ENCODE results near the gene CEP95.

DNA sequence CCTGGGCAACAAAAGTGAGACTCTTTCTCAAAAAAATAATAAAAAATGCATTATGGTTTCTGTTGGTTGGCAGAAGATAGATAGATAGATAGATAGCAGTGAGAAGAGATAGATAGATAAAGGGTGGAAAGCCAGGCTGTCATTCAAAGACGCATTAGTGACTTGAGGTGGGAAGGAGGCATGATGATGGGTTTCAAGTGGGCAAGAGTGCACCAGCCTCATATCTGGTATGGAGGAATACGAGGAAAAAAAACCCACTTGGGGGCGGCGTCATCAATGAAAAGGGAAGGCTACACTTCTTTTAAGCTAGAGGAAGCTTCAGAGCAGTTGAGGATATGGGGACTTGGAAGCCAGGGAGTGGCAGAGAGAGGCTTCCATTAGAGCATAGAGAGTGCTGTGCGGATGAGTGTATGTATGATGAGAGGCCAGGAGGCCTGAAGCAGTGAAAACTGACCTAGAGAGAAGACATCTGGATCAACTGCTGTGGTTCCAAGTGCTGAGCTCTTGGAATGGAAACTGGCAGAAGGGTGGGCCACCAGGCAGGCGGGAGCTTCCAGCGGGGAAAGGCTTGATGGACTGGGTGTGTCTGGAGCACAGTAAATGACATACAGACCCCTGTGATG lies 31.8 kb downstream of the CEP95 start:
- TF ChIP-seq, protein P1, sequence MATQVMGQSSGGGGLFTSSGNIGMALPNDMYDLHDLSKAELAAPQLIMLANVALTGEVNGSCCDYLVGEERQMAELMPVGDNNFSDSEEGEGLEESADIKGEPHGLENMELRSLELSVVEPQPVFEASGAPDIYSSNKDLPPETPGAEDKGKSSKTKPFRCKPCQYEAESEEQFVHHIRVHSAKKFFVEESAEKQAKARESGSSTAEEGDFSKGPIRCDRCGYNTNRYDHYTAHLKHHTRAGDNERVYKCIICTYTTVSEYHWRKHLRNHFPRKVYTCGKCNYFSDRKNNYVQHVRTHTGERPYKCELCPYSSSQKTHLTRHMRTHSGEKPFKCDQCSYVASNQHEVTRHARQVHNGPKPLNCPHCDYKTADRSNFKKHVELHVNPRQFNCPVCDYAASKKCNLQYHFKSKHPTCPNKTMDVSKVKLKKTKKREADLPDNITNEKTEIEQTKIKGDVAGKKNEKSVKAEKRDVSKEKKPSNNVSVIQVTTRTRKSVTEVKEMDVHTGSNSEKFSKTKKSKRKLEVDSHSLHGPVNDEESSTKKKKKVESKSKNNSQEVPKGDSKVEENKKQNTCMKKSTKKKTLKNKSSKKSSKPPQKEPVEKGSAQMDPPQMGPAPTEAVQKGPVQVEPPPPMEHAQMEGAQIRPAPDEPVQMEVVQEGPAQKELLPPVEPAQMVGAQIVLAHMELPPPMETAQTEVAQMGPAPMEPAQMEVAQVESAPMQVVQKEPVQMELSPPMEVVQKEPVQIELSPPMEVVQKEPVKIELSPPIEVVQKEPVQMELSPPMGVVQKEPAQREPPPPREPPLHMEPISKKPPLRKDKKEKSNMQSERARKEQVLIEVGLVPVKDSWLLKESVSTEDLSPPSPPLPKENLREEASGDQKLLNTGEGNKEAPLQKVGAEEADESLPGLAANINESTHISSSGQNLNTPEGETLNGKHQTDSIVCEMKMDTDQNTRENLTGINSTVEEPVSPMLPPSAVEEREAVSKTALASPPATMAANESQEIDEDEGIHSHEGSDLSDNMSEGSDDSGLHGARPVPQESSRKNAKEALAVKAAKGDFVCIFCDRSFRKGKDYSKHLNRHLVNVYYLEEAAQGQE (IDR thresholded peaks at IDR 0.05; ENCODE audit: insufficient read depth in 1 of 2, low read depth in 2 of 2, low read length in 2 of 2) = no peak
- no peak for TF ChIP-seq POLR2AphosphoS5 (IDR thresholded peaks at IDR 0.05; ENCODE audit: low read depth, low read length)
- no peak for TF ChIP-seq SIN3A (IDR thresholded peaks at IDR 0.05; ENCODE audit: borderline replicate concordance, insufficient read depth, low read length)
- TF ChIP-seq TAF1 (IDR thresholded peaks at IDR 0.05; ENCODE audit: borderline replicate concordance, insufficient read depth, low read length) = no peak
- TF ChIP-seq FOXP2 (optimal IDR thresholded peaks at IDR 0.05; ENCODE audit: borderline replicate concordance, extremely low read depth, extremely low read length, insufficient read depth) = no peak

All from PFSK-1 (cell line).